Muscle layer of colon (tissue), 2 donors: ENCODE measurements around the gene ASB1.

Source experiments
- H3K27ac ChIP-seq: one replicate; pipeline ENCODE4 v1.7.0; 2013; ENCODE audit warnings: low read depth, mild to moderate bottlenecking, low read length, moderate library complexity
- H3K27me3 ChIP-seq, 2 donors: one replicate each; pipeline ENCODE4 v1.7.0; 2013; ENCODE audit warnings: low read length in 2 of 2, mild to moderate bottlenecking in 2 of 2; ENCODE audit not compliant: insufficient read depth in 2 of 2, control insufficient read depth in 1 of 2
- H3K36me3 ChIP-seq: one replicate; pipeline ENCODE4 v1.7.0; 2013; ENCODE audit warnings: mild to moderate bottlenecking, low read length; ENCODE audit not compliant: insufficient read depth
- H3K4me1 ChIP-seq: one replicate; pipeline ENCODE4 v1.7.0; 2013; ENCODE audit warnings: mild to moderate bottlenecking, low read length; ENCODE audit not compliant: insufficient read depth
- H3K4me3 ChIP-seq, 2 donors: one replicate each; pipeline ENCODE4 v1.7.0; 2013; ENCODE audit warnings: low read length in 2 of 2, low read depth in 1 of 2, mild to moderate bottlenecking in 1 of 2, moderate library complexity in 1 of 2
- H3K9ac ChIP-seq: one replicate; pipeline ENCODE4 v1.7.0; 2013; ENCODE audit warnings: low read length
- H3K9me3 ChIP-seq: one replicate; pipeline ENCODE4 v1.7.0; 2013; ENCODE audit warnings: mild to moderate bottlenecking, low read length
- donor health status: abdominal sarcoma.
- donor health status: Adenocarcinoma of cecum.

ASB1 gene

DNA sequence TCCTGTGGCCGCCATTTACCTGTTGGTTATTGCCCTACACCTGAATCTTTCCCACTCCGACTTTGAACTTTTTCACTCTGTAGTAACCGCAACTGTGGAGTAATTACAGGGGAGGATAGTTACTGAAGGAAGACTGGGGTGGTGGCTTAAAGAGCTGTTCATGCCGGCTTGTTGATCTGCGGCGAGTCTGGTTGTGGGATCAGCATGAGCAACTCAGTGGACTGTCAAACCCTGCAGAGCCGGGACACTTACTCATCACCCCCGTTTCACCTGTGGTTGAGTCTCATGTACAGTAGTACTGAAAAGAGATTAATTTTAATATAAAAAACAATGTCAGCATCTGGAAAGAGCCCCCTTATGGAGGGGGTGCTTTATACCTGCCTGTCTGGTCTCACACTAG, 2.1 kb downstream of the ASB1 start:
- no peak overlapping the region for H3K9ac ChIP-seq
- H3K36me3 ChIP-seq, result peaks cover 8% of the 10 kb centered on the region
- H3K27me3 ChIP-seq, result no peaks in the 10 kb centered on the region
- H3K9me3 ChIP-seq, result no peaks in the 10 kb centered on the region
- no peak overlapping the region for H3K4me3 ChIP-seq
- peaks cover 24% of the 10 kb centered on the region for H3K4me1 ChIP-seq
- H3K27ac ChIP-seq, result no peak overlapping the region

DNA sequence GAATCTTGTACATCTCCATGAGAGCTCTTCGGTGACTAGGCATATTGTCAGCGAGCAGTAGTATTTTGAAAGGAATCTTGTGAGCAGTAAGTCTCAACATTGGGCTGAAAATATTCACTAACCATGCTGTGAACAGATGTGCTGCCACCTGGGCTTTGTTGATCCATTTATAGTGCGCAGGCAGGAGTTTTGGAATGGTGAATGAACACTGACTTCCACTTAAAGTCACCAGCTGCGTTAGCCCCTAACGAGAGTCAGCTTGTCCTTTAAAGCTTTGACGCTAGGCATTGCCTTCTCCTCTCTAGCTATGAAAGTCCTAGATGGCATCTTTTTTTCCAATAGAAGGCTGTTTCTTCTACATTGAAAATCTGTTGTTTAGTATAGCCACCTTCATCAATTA, 4.1 kb downstream of the ASB1 start:
- Histone ChIP-seq H3K4me1 (peaks cover 20% of the 10 kb centered on the region), H3K36me3 (peaks cover 20% of the 10 kb centered on the region), H3K4me3 (no peak overlapping the region), H3K9ac (no peak overlapping the region), H3K27me3 (no peaks in the 10 kb centered on the region), H3K27ac (no peak overlapping the region), H3K9me3 (no peaks in the 10 kb centered on the region)

DNA sequence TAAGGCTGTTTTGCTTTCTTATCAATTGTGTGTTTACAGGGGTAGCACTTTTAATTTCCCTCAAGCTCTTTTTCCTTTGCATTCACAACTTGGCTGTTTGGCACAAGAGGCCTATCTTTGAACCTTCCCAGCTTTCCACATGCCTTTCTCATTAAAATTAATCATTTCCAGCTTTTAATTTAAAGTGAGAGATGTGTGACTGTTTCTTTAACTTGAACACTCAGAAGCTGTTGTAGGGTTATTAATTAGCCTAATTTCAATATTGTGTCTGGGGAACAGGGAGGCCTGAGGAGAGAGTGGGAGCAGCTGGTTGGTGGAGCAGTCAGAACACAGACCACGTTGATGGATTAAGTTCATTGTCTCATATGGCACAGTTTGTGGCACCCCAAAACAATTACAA, 4.7 kb downstream of the ASB1 start:
- H3K27ac ChIP-seq, result no peak overlapping the region
- H3K36me3 ChIP-seq, result peaks cover 26% of the 10 kb centered on the region
- H3K9ac ChIP-seq, result no peak overlapping the region
- H3K27me3 ChIP-seq, result no peaks in the 10 kb centered on the region
- no peak overlapping the region for H3K4me3 ChIP-seq
- H3K4me1 ChIP-seq, result peaks cover 16% of the 10 kb centered on the region
- no peaks in the 10 kb centered on the region for H3K9me3 ChIP-seq

DNA sequence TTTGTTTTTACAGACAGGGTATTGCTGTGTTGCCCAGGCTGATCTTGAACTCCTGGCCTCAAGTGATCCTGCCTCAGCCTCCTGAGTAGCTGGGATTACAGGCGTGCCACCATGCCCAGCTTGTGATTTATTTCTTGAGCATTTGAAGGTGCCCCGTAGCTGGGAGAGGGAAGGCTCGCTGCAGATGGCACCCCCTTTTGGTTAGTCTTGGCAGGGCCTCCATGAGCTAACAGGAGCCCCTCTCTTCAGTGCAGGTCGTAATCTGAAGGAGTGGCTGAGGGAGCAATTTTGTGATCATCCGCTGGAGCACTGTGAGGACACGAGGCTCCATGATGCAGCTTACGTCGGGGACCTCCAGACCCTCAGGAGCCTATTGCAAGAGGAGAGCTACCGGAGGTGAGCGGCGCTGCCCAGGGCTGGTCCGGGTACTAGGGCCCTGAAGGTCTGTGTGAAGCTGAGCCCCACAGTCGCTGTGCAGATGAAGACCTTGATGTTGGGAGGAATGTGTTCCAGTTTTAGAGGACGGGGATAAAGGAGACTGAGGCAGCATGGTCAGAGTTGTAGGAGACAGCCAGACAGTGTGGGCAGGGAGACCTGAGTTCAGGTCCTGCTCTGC, 6.7 kb downstream of the ASB1 start:
- Histone ChIP-seq H3K9ac (no peak overlapping the region), H3K36me3 (peaks cover 30% of the 10 kb centered on the region), H3K9me3 (no peaks in the 10 kb centered on the region), H3K27me3 (no peaks in the 10 kb centered on the region), H3K4me3 (no peak overlapping the region), H3K27ac (no peak overlapping the region), H3K4me1 (peaks cover 6% of the 10 kb centered on the region)

DNA sequence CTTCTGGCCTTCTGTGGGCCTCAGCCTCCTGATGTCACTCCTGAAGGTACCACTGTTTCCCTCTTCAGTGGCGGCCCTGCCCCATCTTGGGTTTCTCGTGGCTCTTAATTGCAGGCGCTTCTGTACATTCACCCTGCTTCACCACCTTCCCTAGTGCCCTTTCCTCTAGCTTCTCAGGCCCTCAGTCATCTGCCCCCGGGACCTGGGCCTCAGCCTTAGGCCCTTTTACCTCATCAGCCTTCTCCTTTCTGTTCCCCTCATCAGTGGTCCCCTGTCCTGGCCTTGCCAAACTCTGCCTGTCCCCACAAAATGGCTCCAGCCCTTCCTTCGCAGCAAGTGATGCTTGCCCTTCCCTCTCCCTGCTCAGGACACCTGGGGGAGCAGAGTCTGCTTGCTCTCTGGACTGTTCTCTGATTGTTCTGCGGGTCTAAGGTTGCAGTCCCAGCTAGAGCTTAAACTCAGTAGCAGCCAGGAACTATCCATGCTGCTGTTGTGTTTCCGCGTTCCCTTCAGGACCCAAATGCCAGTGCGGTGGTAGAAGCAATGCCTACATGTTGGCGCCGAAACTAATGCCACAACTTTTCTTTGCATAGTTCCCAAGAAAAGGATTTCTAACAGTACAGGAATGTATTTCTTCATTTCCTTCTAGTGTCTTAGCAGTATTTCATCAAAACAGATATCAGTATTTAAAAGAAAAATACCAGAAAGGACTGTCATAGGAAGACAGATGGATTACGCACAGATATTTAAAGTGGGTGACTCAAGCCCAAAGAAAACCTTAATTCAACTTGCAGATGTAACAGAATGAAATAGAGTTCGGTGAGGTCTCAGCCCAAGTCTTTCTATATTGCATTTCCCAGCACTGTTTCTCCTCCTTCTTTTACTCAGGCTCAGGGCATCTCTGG, 7.5 kb downstream of the ASB1 start:
- Histone ChIP-seq H3K9me3 (no peaks in the 10 kb centered on the region), H3K36me3 (peaks cover 30% of the 10 kb centered on the region), H3K9ac (no peak overlapping the region), H3K27ac (no peak overlapping the region), H3K4me3 (no peak overlapping the region), H3K4me1 (no peaks in the 10 kb centered on the region), H3K27me3 (no peaks in the 10 kb centered on the region)

DNA sequence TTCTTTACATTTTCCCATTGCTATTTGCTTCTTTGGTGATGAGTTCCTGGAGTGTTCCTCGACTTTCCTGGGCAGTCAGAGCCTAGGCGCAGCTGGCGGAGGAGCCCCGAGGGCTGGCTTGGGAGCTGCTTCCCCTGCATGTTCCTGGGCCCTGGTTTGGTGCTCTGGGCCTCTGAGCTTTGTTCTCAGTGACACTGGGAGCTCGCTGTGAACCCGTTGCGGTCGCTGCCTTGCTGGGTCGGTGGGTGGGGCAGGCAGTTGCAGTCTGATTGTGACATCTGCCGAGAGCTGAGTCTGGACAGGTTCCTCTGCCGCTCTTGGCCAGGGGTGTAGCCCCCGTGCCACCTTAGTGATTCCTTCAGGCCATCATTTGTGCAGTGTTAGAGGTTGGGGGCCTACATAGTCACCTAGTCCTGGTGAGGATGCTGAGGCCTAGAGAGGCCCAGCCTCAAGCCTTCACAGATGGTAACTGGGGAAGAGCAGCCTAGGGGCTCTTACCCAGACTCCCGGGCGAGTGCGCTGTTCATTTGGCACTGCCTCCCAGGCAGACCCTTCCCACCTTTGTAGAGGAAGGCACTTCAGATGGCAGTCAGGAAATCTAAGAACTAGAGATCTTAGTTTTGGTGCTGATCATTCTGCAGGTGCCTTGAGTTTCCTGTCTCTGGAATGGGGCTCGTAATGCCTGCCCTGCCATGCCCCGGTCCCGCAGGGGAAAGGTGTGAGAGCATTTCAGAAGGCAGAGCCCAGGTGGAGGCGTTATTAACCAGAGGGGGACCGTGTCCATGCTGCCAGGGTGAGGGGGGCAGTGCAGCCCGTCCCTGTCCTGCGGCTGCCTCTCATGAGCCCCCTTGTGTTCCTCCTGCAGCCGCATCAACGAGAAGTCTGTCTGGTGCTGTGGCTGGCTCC, 8.4 kb downstream of the ASB1 start:
- Histone ChIP-seq H3K4me1 (no peaks in the 10 kb centered on the region), H3K9me3 (no peaks in the 10 kb centered on the region), H3K9ac (no peak overlapping the region), H3K27me3 (no peaks in the 10 kb centered on the region), H3K4me3 (no peak overlapping the region), H3K36me3 (peaks cover 30% of the 10 kb centered on the region), H3K27ac (no peak overlapping the region)

DNA sequence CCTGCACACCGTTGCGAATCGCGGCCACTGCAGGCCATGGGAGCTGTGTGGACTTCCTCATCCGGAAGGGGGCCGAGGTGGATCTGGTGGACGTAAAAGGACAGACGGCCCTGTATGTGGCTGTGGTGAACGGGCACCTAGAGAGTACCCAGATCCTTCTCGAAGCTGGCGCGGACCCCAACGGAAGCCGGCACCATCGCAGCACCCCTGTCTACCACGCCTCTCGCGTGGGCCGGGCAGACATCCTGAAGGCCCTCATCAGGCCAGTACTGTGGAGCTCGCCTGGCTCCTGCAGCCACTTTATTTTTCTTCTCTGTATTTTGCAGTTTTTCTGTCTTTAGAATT, 9.0 kb downstream of the ASB1 start:
- H3K36me3 ChIP-seq, result peaks cover 30% of the 10 kb centered on the region
- H3K9me3 ChIP-seq, result no peaks in the 10 kb centered on the region
- no peaks in the 10 kb centered on the region for H3K4me1 ChIP-seq
- no peak overlapping the region for H3K4me3 ChIP-seq
- H3K27me3 ChIP-seq, result no peaks in the 10 kb centered on the region
- H3K9ac ChIP-seq, result no peak overlapping the region
- no peak overlapping the region for H3K27ac ChIP-seq

DNA sequence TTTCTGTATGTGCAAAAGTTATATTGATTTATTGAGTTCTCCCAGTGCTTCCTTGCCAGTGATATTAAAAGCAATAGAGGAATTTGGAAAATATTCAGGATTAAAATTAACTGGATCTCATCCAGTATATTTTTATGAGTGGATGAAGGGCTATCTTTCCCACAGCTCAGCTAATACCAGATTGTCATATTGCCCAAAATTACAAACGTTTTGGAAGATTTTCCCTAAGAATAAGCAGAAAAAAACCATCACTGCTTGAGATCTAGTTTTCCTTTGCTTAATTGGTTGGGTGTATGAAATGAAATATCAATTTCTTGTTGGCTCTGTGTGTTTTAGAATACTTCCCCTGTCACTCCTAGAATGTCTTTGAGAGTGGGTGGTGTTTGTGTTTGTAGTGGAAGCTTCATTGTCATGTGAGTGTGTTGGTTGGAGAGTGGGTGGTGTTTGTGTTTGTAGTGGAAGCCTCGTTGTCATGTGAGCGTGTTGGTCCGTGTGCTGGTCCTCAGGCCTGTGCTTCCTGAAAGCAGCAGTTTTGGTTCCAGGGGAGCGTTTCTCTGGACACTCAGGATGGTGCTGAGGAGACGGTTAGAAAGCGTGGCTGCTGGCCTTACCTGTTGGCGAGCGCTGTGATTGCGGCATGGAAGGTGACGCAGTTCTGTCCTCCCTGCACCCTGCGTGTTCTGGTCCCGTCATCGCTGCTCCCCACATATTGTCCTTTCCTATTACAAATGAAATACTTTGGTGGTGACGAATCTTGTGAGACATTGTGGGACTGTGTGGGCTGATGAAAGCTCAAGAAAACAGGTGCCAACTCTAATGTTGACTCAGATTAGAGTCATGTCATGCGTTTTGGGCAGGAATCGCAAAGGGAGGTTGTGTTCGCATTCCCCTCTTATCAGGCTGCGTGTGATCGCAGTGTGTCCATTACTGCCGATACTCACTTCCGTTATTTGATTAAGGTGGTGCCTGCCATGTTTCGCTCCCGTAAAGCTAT, 12.4 kb downstream of the ASB1 start:
- Histone ChIP-seq H3K4me3 (no peak overlapping the region), H3K27ac (no peak overlapping the region), H3K36me3 (peaks cover 21% of the 10 kb centered on the region), H3K4me1 (no peaks in the 10 kb centered on the region), H3K27me3 (no peaks in the 10 kb centered on the region), H3K9me3 (no peaks in the 10 kb centered on the region), H3K9ac (no peak overlapping the region)

DNA sequence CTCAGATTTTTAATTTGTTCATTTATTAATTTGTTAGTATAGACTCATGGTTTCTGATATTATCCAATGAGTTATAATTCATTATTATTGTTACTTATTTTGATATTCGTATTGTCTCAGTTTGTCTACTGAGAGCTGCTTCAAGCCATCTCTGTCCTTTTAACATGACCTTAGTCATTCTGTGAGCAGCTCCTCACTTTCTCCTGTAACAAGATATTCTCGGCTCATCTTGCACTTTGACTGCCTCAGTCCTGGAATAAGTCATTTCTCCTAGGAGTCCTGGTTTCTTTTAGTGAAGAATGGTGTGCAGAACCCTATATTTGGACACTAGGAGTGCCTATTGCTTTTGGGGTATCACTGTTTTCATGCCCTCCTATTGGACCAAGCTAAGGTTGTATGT, 13.2 kb downstream of the ASB1 start:
- no peak overlapping the region for H3K27ac ChIP-seq
- no peaks in the 10 kb centered on the region for H3K9me3 ChIP-seq
- no peak overlapping the region for H3K4me3 ChIP-seq
- H3K9ac ChIP-seq, result no peak overlapping the region
- H3K36me3 ChIP-seq, result peaks cover 22% of the 10 kb centered on the region
- H3K4me1 ChIP-seq, result no peaks in the 10 kb centered on the region
- no peaks in the 10 kb centered on the region for H3K27me3 ChIP-seq

DNA sequence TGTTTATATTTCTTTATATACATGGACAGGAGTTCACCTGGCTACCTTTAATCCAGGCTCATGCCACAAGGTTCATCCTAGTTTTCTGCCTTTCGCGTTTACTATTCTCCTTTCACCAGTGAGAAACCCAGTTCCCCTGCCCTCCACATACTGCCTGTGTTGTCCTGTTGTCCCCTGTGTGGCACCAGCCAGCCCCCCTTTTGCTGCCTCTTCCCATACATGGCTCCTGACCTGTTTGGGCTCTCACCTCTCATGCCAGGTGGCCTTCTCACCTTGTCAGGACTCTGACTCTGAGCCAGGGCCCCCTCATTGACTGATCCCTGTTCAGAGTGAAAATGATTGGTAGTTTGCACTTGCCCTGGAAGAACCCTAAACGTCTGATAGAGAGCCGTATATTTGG, 13.6 kb downstream of the ASB1 start:
- Histone ChIP-seq H3K4me1 (no peaks in the 10 kb centered on the region), H3K27ac (no peak overlapping the region)

More for the DNA sequence above, 13.6 kb downstream of the ASB1 start:
- no peaks in the 10 kb centered on the region for H3K9me3 ChIP-seq
- no peaks in the 10 kb centered on the region for H3K27me3 ChIP-seq
- no peak overlapping the region for H3K9ac ChIP-seq
- no peak overlapping the region for H3K4me3 ChIP-seq
- peaks cover 26% of the 10 kb centered on the region for H3K36me3 ChIP-seq
